ENCODE results near the gene TNFSF12.
A peak's percentile ranks its signal among the peaks of the same experiment; 100 is the strongest.

The TNFSF12 gene

GRCh38 chr17:7582396-7583252, 33.8 kb downstream of the TNFSF12 start:
- Histone ChIP-seq H3K9me3 (ENCODE audit: control insufficient read depth, low read depth, low read length) (no peaks in the 10 kb centered on the region), H3K27ac (ENCODE audit: low read length) (peak overlapping the region; percentile 89), H3K4me3 (ENCODE audit: low read length) (peak overlapping the region; percentile 73), H3K36me3 (ENCODE audit: control insufficient read depth, low read depth, low read length) (peaks cover 22% of the 10 kb centered on the region), H3K4me1 (ENCODE audit: control insufficient read depth, low read depth, low read length) (peaks cover 12% of the 10 kb centered on the region), H3K27me3 (ENCODE audit: control insufficient read depth, insufficient read depth, low read length) (no peaks in the 10 kb centered on the region), H3K9ac (ENCODE audit: low read length) (peak overlapping the region; percentile 94)

DNA sequence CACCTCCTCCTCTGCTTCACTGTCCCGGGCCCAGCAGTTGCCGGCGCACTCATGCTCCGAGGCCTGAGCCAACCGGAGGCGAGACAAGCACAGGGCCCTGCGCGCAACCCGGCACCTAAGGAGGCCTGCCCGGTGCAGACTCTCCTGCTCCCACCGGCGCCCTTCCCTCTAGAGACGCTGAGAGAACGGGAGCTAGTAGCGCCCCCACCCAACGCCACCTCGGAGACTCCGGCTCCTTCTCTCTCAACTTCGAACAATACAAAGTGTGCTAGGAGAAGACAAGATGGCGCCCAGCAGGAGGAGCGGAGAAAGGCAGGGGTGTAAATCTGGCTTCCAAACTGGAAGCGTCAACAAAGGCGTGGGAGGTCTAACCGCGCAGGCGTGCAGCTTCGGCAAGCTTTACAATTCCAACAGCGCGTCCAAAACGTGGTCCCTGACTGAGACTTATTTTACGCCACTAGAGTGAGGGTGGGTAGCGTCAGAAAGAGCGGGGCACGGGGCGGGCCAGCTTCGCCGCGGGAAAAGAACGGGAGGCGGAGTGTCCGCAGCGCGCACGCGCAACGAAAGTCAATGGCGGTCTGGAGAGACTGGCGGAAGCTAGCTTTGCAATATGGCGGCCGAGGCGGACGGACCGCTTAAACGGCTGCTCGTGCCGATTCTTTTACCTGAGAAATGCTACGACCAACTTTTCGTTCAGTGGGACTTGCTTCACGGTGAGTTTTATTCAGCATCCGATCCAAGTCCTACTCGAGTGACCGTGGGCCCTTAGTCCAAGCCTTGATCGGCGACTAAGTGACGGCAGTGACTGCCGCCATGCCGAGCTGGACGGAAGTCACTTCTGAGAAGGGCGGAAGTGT, 34.6 kb downstream of the TNFSF12 start, which contains the start of gene MPDU1:
MPDU1 (plus strand) TSS at position 600 of the 857 bp plus-strand sequence; CDS start at position 611, 11 bp downstream.
- H3K4me1 ChIP-seq (ENCODE audit: control insufficient read depth, low read depth, low read length): peaks cover 12% of the 10 kb centered on the region
- no peaks in the 10 kb centered on the region for H3K9me3 ChIP-seq (ENCODE audit: control insufficient read depth, low read depth, low read length)
- H3K27ac ChIP-seq (ENCODE audit: low read length): peak within 1 kb of the TSS; percentile 89
- peak within 1 kb of the TSS; percentile 73 for H3K4me3 ChIP-seq (ENCODE audit: low read length)
- no peaks in the 10 kb centered on the region for H3K27me3 ChIP-seq (ENCODE audit: control insufficient read depth, insufficient read depth, low read length)
- H3K9ac ChIP-seq (ENCODE audit: low read length): peak within 1 kb of the TSS; percentile 94
- peaks cover 18% of the 10 kb centered on the region for H3K36me3 ChIP-seq (ENCODE audit: control insufficient read depth, low read depth, low read length)

DNA sequence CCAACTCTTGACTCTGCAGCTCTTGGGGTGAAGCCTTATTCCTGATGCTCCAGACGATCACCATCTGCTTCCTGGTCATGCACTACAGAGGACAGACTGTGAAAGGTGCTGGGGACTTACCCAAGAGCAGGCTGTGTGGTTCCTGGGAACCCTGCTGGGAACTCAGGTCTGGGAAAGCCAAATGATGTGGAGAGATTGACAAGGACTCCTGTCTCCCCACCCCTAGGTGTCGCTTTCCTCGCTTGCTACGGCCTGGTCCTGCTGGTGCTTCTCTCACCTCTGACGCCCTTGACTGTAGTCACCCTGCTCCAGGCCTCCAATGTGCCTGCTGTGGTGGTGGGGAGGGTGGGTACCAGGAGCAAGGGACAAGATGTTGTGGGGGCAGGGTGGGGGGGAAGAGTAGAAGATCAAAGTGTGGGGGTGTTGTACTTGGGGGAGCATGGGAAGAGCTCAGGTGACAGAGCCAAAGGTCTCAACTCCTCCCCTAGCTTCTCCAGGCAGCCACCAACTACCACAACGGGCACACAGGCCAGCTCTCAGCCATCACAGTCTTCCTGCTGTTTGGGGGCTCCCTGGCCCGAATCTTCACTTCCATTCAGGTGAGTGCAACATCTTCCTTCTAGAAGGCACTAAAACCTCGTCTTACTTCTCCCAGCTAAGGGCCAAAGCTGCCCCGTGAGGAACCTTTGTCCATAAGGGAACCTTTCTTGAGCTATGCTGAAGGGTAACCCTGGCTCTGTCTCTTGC, 38.0 kb downstream of the TNFSF12 start:
- H3K27ac ChIP-seq (ENCODE audit: low read length): no peak overlapping the region
- H3K27me3 ChIP-seq (ENCODE audit: control insufficient read depth, insufficient read depth, low read length): no peaks in the 10 kb centered on the region
- no peak overlapping the region for H3K9ac ChIP-seq (ENCODE audit: low read length)
- H3K36me3 ChIP-seq (ENCODE audit: control insufficient read depth, low read depth, low read length): peaks cover 15% of the 10 kb centered on the region
- H3K9me3 ChIP-seq (ENCODE audit: control insufficient read depth, low read depth, low read length): no peaks in the 10 kb centered on the region
- peaks cover 29% of the 10 kb centered on the region for H3K4me1 ChIP-seq (ENCODE audit: control insufficient read depth, low read depth, low read length)
- no peak overlapping the region for H3K4me3 ChIP-seq (ENCODE audit: low read length)

- H3K4me1 ChIP-seq (ENCODE audit: control insufficient read depth, low read depth, low read length): peaks cover 23% of the 10 kb centered on the region
- no peak overlapping the region for H3K4me3 ChIP-seq (ENCODE audit: low read length)
- H3K9ac ChIP-seq (ENCODE audit: low read length): no peak overlapping the region
- peaks cover 22% of the 10 kb centered on the region for H3K36me3 ChIP-seq (ENCODE audit: control insufficient read depth, low read depth, low read length)
- no peaks in the 10 kb centered on the region for H3K27me3 ChIP-seq (ENCODE audit: control insufficient read depth, insufficient read depth, low read length)
- H3K9me3 ChIP-seq (ENCODE audit: control insufficient read depth, low read depth, low read length): no peaks in the 10 kb centered on the region
- H3K27ac ChIP-seq (ENCODE audit: low read length): no peak overlapping the region
Measured at GRCh38 chr17:7587420-7588151, 38.7 kb downstream of the TNFSF12 start.

DNA sequence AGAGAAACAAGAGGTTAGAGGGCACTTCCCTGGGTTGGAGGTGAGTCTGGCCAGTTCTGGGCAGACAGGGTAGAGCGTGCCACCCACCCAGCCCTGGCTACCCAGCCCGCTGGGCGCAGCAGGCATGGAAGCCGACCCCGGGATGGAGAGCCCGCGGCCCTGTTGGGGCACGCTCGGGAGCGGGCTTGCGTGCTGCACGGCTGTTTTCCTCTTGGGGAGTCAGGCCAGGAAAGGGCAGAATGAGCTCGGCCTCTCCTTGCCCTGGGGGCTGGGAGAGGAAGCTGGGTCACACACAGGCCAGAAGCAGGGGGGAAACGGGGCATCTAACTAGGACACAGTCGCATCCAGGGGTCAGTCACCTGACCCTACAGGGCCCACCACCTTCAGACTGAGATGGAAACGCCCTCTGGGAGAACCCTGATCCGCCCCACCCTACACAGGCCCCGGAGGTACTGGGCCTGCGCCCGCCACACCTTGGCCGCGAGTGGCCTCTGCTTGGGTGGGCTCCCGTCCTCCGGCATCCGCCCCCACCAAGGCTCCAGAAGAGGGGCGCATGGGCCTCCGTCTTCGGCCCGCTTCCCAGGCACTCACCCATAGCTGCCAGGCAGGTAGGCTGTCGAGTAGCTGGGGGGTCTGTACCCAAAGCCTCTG, 39.8 kb downstream of the TNFSF12 start:
- peaks cover 33% of the 10 kb centered on the region for H3K36me3 ChIP-seq (ENCODE audit: control insufficient read depth, low read depth, low read length)
- peak overlapping the region; percentile 22 for H3K4me3 ChIP-seq (ENCODE audit: low read length)
- no peak overlapping the region for H3K9ac ChIP-seq (ENCODE audit: low read length)
- no peaks in the 10 kb centered on the region for H3K9me3 ChIP-seq (ENCODE audit: control insufficient read depth, low read depth, low read length)
- H3K4me1 ChIP-seq (ENCODE audit: control insufficient read depth, low read depth, low read length): peaks cover 17% of the 10 kb centered on the region
- H3K27me3 ChIP-seq (ENCODE audit: control insufficient read depth, insufficient read depth, low read length): no peaks in the 10 kb centered on the region
- no peak overlapping the region for H3K27ac ChIP-seq (ENCODE audit: low read length)

DNA sequence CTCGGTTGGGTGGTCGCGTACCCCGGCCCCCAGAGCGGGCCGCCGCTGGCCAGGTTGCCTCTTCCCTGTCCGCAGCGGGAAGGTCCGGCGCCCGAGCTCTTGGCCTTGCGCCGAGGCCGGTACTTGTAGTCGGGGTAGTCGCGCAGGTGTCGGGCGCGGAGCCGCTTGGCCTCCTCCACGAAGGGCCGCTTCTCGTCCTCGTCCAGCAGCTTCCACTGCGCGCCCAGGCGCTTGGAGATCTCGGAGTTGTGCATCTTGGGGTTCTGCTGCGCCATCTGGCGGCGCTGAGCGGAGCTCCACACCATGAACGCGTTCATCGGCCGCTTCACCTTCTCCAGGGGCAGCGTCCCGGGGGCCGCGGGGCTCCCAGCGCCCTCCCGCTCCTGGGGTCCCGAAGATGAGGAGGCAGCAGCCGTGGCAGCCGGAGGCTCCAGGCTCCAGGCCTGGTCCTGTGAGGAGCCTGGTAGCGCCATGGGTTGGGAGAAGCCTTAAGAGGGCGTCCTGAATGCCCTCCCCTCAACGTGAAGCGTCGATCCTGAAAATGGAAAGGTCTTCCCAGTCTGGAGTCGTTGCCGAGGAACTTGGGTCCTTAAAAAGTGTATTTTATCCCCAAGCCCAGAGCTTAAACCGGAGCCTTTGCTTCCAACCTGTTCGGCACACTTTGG, 40.5 kb downstream of the TNFSF12 start:
- Histone ChIP-seq H3K9ac (ENCODE audit: low read length) (no peak overlapping the region), H3K27me3 (ENCODE audit: control insufficient read depth, insufficient read depth, low read length) (no peaks in the 10 kb centered on the region), H3K36me3 (ENCODE audit: control insufficient read depth, low read depth, low read length) (peaks cover 40% of the 10 kb centered on the region), H3K4me3 (ENCODE audit: low read length) (peak overlapping the region; percentile 40), H3K27ac (ENCODE audit: low read length) (no peak overlapping the region), H3K9me3 (ENCODE audit: control insufficient read depth, low read depth, low read length) (no peaks in the 10 kb centered on the region), H3K4me1 (ENCODE audit: control insufficient read depth, low read depth, low read length) (peaks cover 17% of the 10 kb centered on the region)

GRCh38 chr17:7589891-7590691, 41.2 kb downstream of the TNFSF12 start, which contains the start of gene SOX15:
Gene SOX15 (minus strand): TSS chr17:7590094. CDS start chr17:7589676, 418 bp downstream.
- peak within 1 kb of the TSS; percentile 38 for H3K27ac ChIP-seq (ENCODE audit: low read length)
- peaks cover 47% of the 10 kb centered on the region for H3K36me3 ChIP-seq (ENCODE audit: control insufficient read depth, low read depth, low read length)
- H3K9ac ChIP-seq (ENCODE audit: low read length): peak within 1 kb of the TSS; percentile 41

DNA sequence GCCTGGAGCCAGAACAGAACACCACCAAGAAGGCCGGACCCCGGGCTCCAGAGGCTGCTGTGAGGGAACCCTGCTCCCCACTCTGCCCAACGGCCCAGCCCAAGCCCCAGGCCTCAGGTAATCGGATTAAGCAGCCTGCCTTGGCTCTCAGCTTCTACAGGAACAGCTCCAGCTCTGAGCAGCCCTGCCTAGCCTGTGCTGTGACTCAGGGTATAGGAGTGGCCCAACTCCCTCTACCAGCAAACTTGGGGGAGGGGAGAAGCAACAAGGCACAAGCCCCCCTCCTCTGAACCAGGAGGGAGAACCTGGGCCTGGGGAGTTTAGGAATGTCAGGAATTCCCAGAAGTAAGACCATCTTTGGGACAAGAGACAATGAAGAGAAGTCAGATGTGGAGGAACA, 41.9 kb downstream of the TNFSF12 start:
- H3K27ac ChIP-seq (ENCODE audit: low read length): peak overlapping the region; percentile 38

More at GRCh38 chr17:7589891-7590691, 41.2 kb downstream of the TNFSF12 start, which contains the start of gene SOX15:
- H3K4me3 ChIP-seq (ENCODE audit: low read length): peak within 1 kb of the TSS; percentile 40
- H3K9me3 ChIP-seq (ENCODE audit: control insufficient read depth, low read depth, low read length): no peaks in the 10 kb centered on the region
- no peaks in the 10 kb centered on the region for H3K27me3 ChIP-seq (ENCODE audit: control insufficient read depth, insufficient read depth, low read length)
- peaks cover 17% of the 10 kb centered on the region for H3K4me1 ChIP-seq (ENCODE audit: control insufficient read depth, low read depth, low read length)

GRCh38 chr17:7591596-7591995, 42.7 kb downstream of the TNFSF12 start:
- H3K27ac ChIP-seq (ENCODE audit: low read length): no peak overlapping the region
- H3K9ac ChIP-seq (ENCODE audit: low read length): no peak overlapping the region
- H3K27me3 ChIP-seq (ENCODE audit: control insufficient read depth, insufficient read depth, low read length): no peaks in the 10 kb centered on the region
- H3K4me1 ChIP-seq (ENCODE audit: control insufficient read depth, low read depth, low read length): peaks cover 17% of the 10 kb centered on the region
- H3K9me3 ChIP-seq (ENCODE audit: control insufficient read depth, low read depth, low read length): no peaks in the 10 kb centered on the region
- H3K36me3 ChIP-seq (ENCODE audit: control insufficient read depth, low read depth, low read length): peaks cover 61% of the 10 kb centered on the region
- H3K4me3 ChIP-seq (ENCODE audit: low read length): no peak overlapping the region

More for the DNA sequence above, 41.9 kb downstream of the TNFSF12 start:
- Histone ChIP-seq H3K4me3 (ENCODE audit: low read length) (peak overlapping the region; percentile 3), H3K27me3 (ENCODE audit: control insufficient read depth, insufficient read depth, low read length) (no peaks in the 10 kb centered on the region), H3K9me3 (ENCODE audit: control insufficient read depth, low read depth, low read length) (no peaks in the 10 kb centered on the region), H3K9ac (ENCODE audit: low read length) (peak overlapping the region; percentile 41), H3K36me3 (ENCODE audit: control insufficient read depth, low read depth, low read length) (peaks cover 53% of the 10 kb centered on the region), H3K4me1 (ENCODE audit: control insufficient read depth, low read depth, low read length) (peaks cover 17% of the 10 kb centered on the region)

Measured in iPS-18a (cell line).